GM12873 (cell line): ENCODE measurements around the gene DDN.

ENCODE experiments used
- CTCF ChIP-seq: IDR thresholded peaks from 2 replicates; pipeline ENCODE4 v1.5.1; 2012; ENCODE audit warnings: low read depth, mild to moderate bottlenecking, moderate library complexity, low read length, control low read depth; ENCODE audit not compliant: insufficient read depth; ENCODE audit errors: missing control alignments

DDN gene

GRCh38 chr12:48956279-48957140 lies 42.7 kb downstream of the DDN start:
- peak; percentile 21 for TF ChIP-seq CTCF

- TF ChIP-seq CTCF = no peak
Observed at GRCh38 chr12:48954841-48955501, 44.2 kb downstream of the DDN start.

GRCh38 chr12:48954061-48954460 lies 45.1 kb downstream of the DDN start:
- no peak for TF ChIP-seq CTCF

- no peak for TF ChIP-seq CTCF
Observed at GRCh38 chr12:48952691-48953090, 46.5 kb downstream of the DDN start.

GRCh38 chr12:48947727-48948126 lies 51.4 kb downstream of the DDN start:
- TF ChIP-seq CTCF = no peak

GRCh38 chr12:48946943-48947342 lies 52.2 kb downstream of the DDN start:
- no peak for TF ChIP-seq CTCF

GRCh38 chr12:48946205-48946604 lies 53.0 kb downstream of the DDN start:
- no peak for TF ChIP-seq CTCF
